GM12891 (cell line): ENCODE results near the gene RALGAPA2.

Experiments
- DNase-seq: peaks from one replicate; pipeline ENCODE4 v3.0.0; 2011; ENCODE audit warnings: low spot score; ENCODE audit not compliant: insufficient read length
- FAIRE-seq: peaks from 2 replicates; lab custom pipeline; 2011; peaks lifted over from hg19 to GRCh38; lab: Jason Lieb, UNC
- PAX5 ChIP-seq: IDR thresholded peaks from 2 replicates; pipeline ENCODE4 v1.6.1; 2011; ENCODE audit warnings: low read length, moderate library complexity, mild to moderate bottlenecking; ENCODE audit not compliant: insufficient read depth, severe bottlenecking
- POLR2A ChIP-seq: IDR thresholded peaks from 2 replicates; pipeline ENCODE4 v1.6.1; 2011; ENCODE audit warnings: low read depth, low read length, control low read depth
- POLR2AphosphoS5 ChIP-seq: IDR thresholded peaks from 2 replicates; pipeline ENCODE4 v1.6.1; 2011; ENCODE audit warnings: low read depth, low read length, control low read depth
- POU2F2 ChIP-seq: IDR thresholded peaks from 2 replicates; pipeline ENCODE4 v1.6.1; 2011; ENCODE audit warnings: low read depth, mild to moderate bottlenecking, control low read depth, low read length, moderate library complexity
- SPI1 ChIP-seq: IDR thresholded peaks from 2 replicates; pipeline ENCODE4 v1.6.1; 2011; ENCODE audit warnings: low read depth, low read length, control low read depth
- TAF1 ChIP-seq: IDR thresholded peaks from 2 replicates; pipeline ENCODE4 v1.6.1; 2011; ENCODE audit warnings: low read depth, low read length, control low read depth

RALGAPA2 gene

GRCh38 chr20:20568604-20569205 is 143.7 kb downstream of the RALGAPA2 start:
- FAIRE-seq (peak; percentile 23), DNase-seq (no peak)
- no peak for TF ChIP-seq PAX5
- no peak for TF ChIP-seq POLR2AphosphoS5
- TF ChIP-seq POU2F2, result no peak
- TF ChIP-seq TAF1, result no peak
- no peak for TF ChIP-seq SPI1
- no peak for TF ChIP-seq POLR2A

- DNase-seq, result no peak
- TF ChIP-seq POLR2AphosphoS5, result no peak
- TF ChIP-seq POU2F2, result no peak
- no peak for TF ChIP-seq POLR2A
- no peak for TF ChIP-seq SPI1
- TF ChIP-seq PAX5, result no peak
- TF ChIP-seq TAF1, result no peak
These were observed 144.7 kb downstream of the RALGAPA2 start for GRCh38 chr20:20567712-20568111.

GRCh38 chr20:20566516-20566915 is 145.9 kb downstream of the RALGAPA2 start:
- TF ChIP-seq POLR2A (no peak), POU2F2 (no peak), POLR2AphosphoS5 (no peak), TAF1 (no peak), PAX5 (no peak), SPI1 (no peak)
- no peak for FAIRE-seq

More at GRCh38 chr20:20567712-20568111, 144.7 kb downstream of the RALGAPA2 start:
- FAIRE-seq, result no peak

GRCh38 chr20:20564279-20564678 is 148.2 kb downstream of the RALGAPA2 start:
- FAIRE-seq (no peak), DNase-seq (no peak)
- TF ChIP-seq SPI1 (no peak), POLR2AphosphoS5 (no peak), POLR2A (no peak), TAF1 (no peak), PAX5 (no peak), POU2F2 (no peak)

More at GRCh38 chr20:20566516-20566915, 145.9 kb downstream of the RALGAPA2 start:
- DNase-seq, result no peak

- DNase-seq (no peak), FAIRE-seq (no peak)
- TF ChIP-seq TAF1, result no peak
- TF ChIP-seq POLR2AphosphoS5, result no peak
- no peak for TF ChIP-seq SPI1
- no peak for TF ChIP-seq POLR2A
- TF ChIP-seq PAX5, result no peak
- no peak for TF ChIP-seq POU2F2
These were observed 149.9 kb downstream of the RALGAPA2 start for GRCh38 chr20:20562507-20562906.

GRCh38 chr20:20561841-20562240 is 150.6 kb downstream of the RALGAPA2 start:
- DNase-seq, result no peak
- no peak for TF ChIP-seq POLR2A
- TF ChIP-seq SPI1, result no peak
- TF ChIP-seq PAX5, result no peak
- TF ChIP-seq TAF1, result no peak
- TF ChIP-seq POLR2AphosphoS5, result no peak
- TF ChIP-seq POU2F2, result no peak
- FAIRE-seq, result peak; percentile 68

GRCh38 chr20:20561172-20561571 is 151.3 kb downstream of the RALGAPA2 start:
- no peak for DNase-seq
- no peak for TF ChIP-seq POLR2AphosphoS5
- no peak for TF ChIP-seq TAF1
- TF ChIP-seq PAX5, result no peak
- TF ChIP-seq POU2F2, result no peak
- TF ChIP-seq SPI1, result no peak
- TF ChIP-seq POLR2A, result no peak
- FAIRE-seq, result no peak

- no peak for FAIRE-seq
- DNase-seq, result no peak
- TF ChIP-seq POU2F2 (no peak), PAX5 (no peak), POLR2AphosphoS5 (no peak), SPI1 (no peak), TAF1 (no peak), POLR2A (no peak)
These were observed 155.0 kb downstream of the RALGAPA2 start for GRCh38 chr20:20557406-20557805.

- DNase-seq (no peak), FAIRE-seq (no peak)
- TF ChIP-seq PAX5 (no peak), POU2F2 (no peak), POLR2A (no peak), SPI1 (no peak), TAF1 (no peak), POLR2AphosphoS5 (no peak)
These were observed 156.6 kb downstream of the RALGAPA2 start for GRCh38 chr20:20555838-20556237.
